ENCODE results near the gene EPN2. TPM values are rescaled to one million over a fixed set of nuclear protein-coding genes. Genes with fewer than 3 reads are reported as not detected.
"Not testable (repeated sequence)": the region's sequence is repeated elsewhere in the genome, so short reads cannot be mapped to it uniquely, and the experiment has no call there.

The EPN2 gene
- polyA plus RNA-seq, 3 donors = 0.93 TPM; not detected in 2

GRCh38 chr17:19216148-19216926 lies 20.8 kb upstream of the EPN2 start:
- H3K79me2 ChIP-seq (ENCODE audit: insufficient read depth, low read length); DNase-seq; H3K9me3 ChIP-seq (replicated peaks in 1 of 2; ENCODE audit: control insufficient read depth in 1 of 2, insufficient read depth in 1 of 2, low read length in 2 of 2); H3K9me3 Mint-ChIP-seq; H3K4me2 ChIP-seq (replicated peaks; ENCODE audit: extremely low read depth, low read length, poor library complexity, severe bottlenecking); H3K4me3 Mint-ChIP-seq; H2AFZ ChIP-seq (ENCODE audit: insufficient read depth, low read depth, low read length, poor library complexity, severe bottlenecking); H4K20me1 ChIP-seq (ENCODE audit: insufficient read depth, low read length); H3K4me1 Mint-ChIP-seq; H3K27me3 ChIP-seq (ENCODE audit: control insufficient read depth in 2 of 2, insufficient read depth in 2 of 2, low read length in 2 of 2); H3K36me3 ChIP-seq (replicated peaks in 1 of 2; ENCODE audit: control insufficient read depth in 1 of 2, insufficient read depth in 2 of 2, low read length in 2 of 2); H3K27ac ChIP-seq (ENCODE audit: low read depth in 1 of 2, low read length in 2 of 2); H3K4me1 ChIP-seq (ENCODE audit: control insufficient read depth in 1 of 2, insufficient read depth in 2 of 2, low read length in 2 of 2); H3K27me3 Mint-ChIP-seq (ENCODE audit: low read depth in 3 of 3); intact Hi-C loops (cut with micrococcal nuclease); H3K4me3 ChIP-seq (replicated peaks in 1 of 3; ENCODE audit: low read depth in 2 of 3, low read length in 3 of 3); H3K9ac ChIP-seq (ENCODE audit: insufficient read depth, low read length, poor library complexity, severe bottlenecking); H3K27ac Mint-ChIP-seq; H3K36me3 Mint-ChIP-seq: not testable (repeated sequence)
- WGBS (ENCODE audit: insufficient coverage) = no CpG with 5 or more reads among the region's 13 CpGs

DNA sequence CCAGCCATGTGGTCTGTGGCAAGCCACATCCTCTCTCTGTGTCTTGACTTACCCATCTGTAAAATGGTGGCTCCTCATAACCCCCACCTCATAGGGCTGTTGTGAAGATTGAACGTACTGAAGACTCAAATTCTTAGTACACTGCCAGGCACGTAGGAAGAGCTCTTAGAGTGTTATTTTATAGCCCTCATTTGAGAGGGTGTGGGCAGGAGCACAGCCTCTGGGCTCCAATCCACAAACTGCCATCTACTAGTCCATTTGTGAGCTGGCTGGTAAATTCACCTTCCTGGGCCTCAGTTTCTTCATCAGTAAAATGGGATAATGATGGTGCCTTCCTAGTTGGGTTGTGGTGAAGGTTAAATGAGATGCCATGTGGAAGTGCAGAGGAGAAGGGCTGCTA lies 18.3 kb upstream of the EPN2 start:
- not testable (repeated sequence) for DNase-seq

GRCh38 chr17:19219384-19219783 lies 17.8 kb upstream of the EPN2 start:
- H3K4me2 ChIP-seq (replicated peaks; ENCODE audit: extremely low read depth, low read length, poor library complexity, severe bottlenecking); H4K20me1 ChIP-seq (ENCODE audit: insufficient read depth, low read length); H3K4me3 Mint-ChIP-seq; H3K79me2 ChIP-seq (ENCODE audit: insufficient read depth, low read length); H3K9me3 ChIP-seq (replicated peaks in 1 of 2; ENCODE audit: control insufficient read depth in 1 of 2, insufficient read depth in 1 of 2, low read length in 2 of 2); H3K27me3 ChIP-seq (ENCODE audit: control insufficient read depth in 2 of 2, insufficient read depth in 2 of 2, low read length in 2 of 2); H3K4me3 ChIP-seq (replicated peaks in 1 of 3; ENCODE audit: low read depth in 2 of 3, low read length in 3 of 3); intact Hi-C loops (cut with micrococcal nuclease); DNase-seq; H3K36me3 ChIP-seq (replicated peaks in 1 of 2; ENCODE audit: control insufficient read depth in 1 of 2, insufficient read depth in 2 of 2, low read length in 2 of 2); H2AFZ ChIP-seq (ENCODE audit: insufficient read depth, low read depth, low read length, poor library complexity, severe bottlenecking); H3K9ac ChIP-seq (ENCODE audit: insufficient read depth, low read length, poor library complexity, severe bottlenecking); H3K4me1 Mint-ChIP-seq; H3K36me3 Mint-ChIP-seq; H3K27ac ChIP-seq (ENCODE audit: low read depth in 1 of 2, low read length in 2 of 2); H3K9me3 Mint-ChIP-seq; H3K4me1 ChIP-seq (ENCODE audit: control insufficient read depth in 1 of 2, insufficient read depth in 2 of 2, low read length in 2 of 2); H3K27ac Mint-ChIP-seq; H3K27me3 Mint-ChIP-seq (ENCODE audit: low read depth in 3 of 3): not testable (repeated sequence)
- no CpG with 5 or more reads among the region's 11 CpGs for WGBS (ENCODE audit: insufficient coverage)

More for the DNA sequence above, 18.3 kb upstream of the EPN2 start:
- H3K4me2 ChIP-seq (replicated peaks; ENCODE audit: extremely low read depth, low read length, poor library complexity, severe bottlenecking); H3K27ac ChIP-seq (ENCODE audit: low read depth in 1 of 2, low read length in 2 of 2); H3K27me3 ChIP-seq (ENCODE audit: control insufficient read depth in 2 of 2, insufficient read depth in 2 of 2, low read length in 2 of 2); H3K9ac ChIP-seq (ENCODE audit: insufficient read depth, low read length, poor library complexity, severe bottlenecking); H3K4me3 ChIP-seq (replicated peaks in 1 of 3; ENCODE audit: low read depth in 2 of 3, low read length in 3 of 3); H3K36me3 Mint-ChIP-seq; H3K4me1 ChIP-seq (ENCODE audit: control insufficient read depth in 1 of 2, insufficient read depth in 2 of 2, low read length in 2 of 2); H3K9me3 ChIP-seq (replicated peaks in 1 of 2; ENCODE audit: control insufficient read depth in 1 of 2, insufficient read depth in 1 of 2, low read length in 2 of 2); H3K27ac Mint-ChIP-seq; H3K36me3 ChIP-seq (replicated peaks in 1 of 2; ENCODE audit: control insufficient read depth in 1 of 2, insufficient read depth in 2 of 2, low read length in 2 of 2); H3K27me3 Mint-ChIP-seq (ENCODE audit: low read depth in 3 of 3); H3K4me3 Mint-ChIP-seq; H4K20me1 ChIP-seq (ENCODE audit: insufficient read depth, low read length); H2AFZ ChIP-seq (ENCODE audit: insufficient read depth, low read depth, low read length, poor library complexity, severe bottlenecking); H3K4me1 Mint-ChIP-seq; H3K9me3 Mint-ChIP-seq; H3K79me2 ChIP-seq (ENCODE audit: insufficient read depth, low read length); intact Hi-C loops (cut with micrococcal nuclease): not testable (repeated sequence)
- WGBS (ENCODE audit: insufficient coverage) = no CpG with 5 or more reads among the region's 2 CpGs

GRCh38 chr17:19220195-19220594 lies 17.0 kb upstream of the EPN2 start:
- H3K27ac Mint-ChIP-seq; H2AFZ ChIP-seq (ENCODE audit: insufficient read depth, low read depth, low read length, poor library complexity, severe bottlenecking): not testable (repeated sequence)

More at GRCh38 chr17:19220195-19220594, 17.0 kb upstream of the EPN2 start:
- H3K9me3 ChIP-seq (replicated peaks in 1 of 2; ENCODE audit: control insufficient read depth in 1 of 2, insufficient read depth in 1 of 2, low read length in 2 of 2); H3K4me1 ChIP-seq (ENCODE audit: control insufficient read depth in 1 of 2, insufficient read depth in 2 of 2, low read length in 2 of 2); intact Hi-C loops (cut with micrococcal nuclease); H3K4me2 ChIP-seq (replicated peaks; ENCODE audit: extremely low read depth, low read length, poor library complexity, severe bottlenecking); H3K79me2 ChIP-seq (ENCODE audit: insufficient read depth, low read length); H3K27me3 Mint-ChIP-seq (ENCODE audit: low read depth in 3 of 3); H3K9ac ChIP-seq (ENCODE audit: insufficient read depth, low read length, poor library complexity, severe bottlenecking); DNase-seq; H3K27me3 ChIP-seq (ENCODE audit: control insufficient read depth in 2 of 2, insufficient read depth in 2 of 2, low read length in 2 of 2); H4K20me1 ChIP-seq (ENCODE audit: insufficient read depth, low read length); H3K4me1 Mint-ChIP-seq; H3K4me3 Mint-ChIP-seq; H3K4me3 ChIP-seq (replicated peaks in 1 of 3; ENCODE audit: low read depth in 2 of 3, low read length in 3 of 3); H3K36me3 Mint-ChIP-seq; H3K9me3 Mint-ChIP-seq; H3K36me3 ChIP-seq (replicated peaks in 1 of 2; ENCODE audit: control insufficient read depth in 1 of 2, insufficient read depth in 2 of 2, low read length in 2 of 2); H3K27ac ChIP-seq (ENCODE audit: low read depth in 1 of 2, low read length in 2 of 2): not testable (repeated sequence)
- WGBS (ENCODE audit: insufficient coverage) = no CpG with 5 or more reads among the region's 8 CpGs

Measured in CD14-positive monocyte (primary cell).